GM19193 (cell line): ENCODE data around the gene RABGGTA.

Experiments used
- POLR2A ChIP-seq: IDR thresholded peaks from 4 replicates; pipeline ENCODE4 v1.6.1; 2011; ENCODE audit not compliant: insufficient read depth, insufficient read length; ENCODE audit errors: extremely low read depth

Gene RABGGTA

GRCh38 chr14:24233538-24233866 lies 37.9 kb downstream of the RABGGTA start:
- TF ChIP-seq POLR2A: no peak

- peak; percentile 60 for TF ChIP-seq POLR2A
These were observed 38.5 kb downstream of the RABGGTA start, which contains the start of gene GMPR2 for GRCh38 chr14:24232645-24233537. GMPR2 (plus strand) TSS chr14:24232929; CDS start chr14:24233254, 325 bp downstream.

- TF ChIP-seq POLR2A: peak; percentile 53
These were observed 39.2 kb downstream of the RABGGTA start, which contains the start of gene NEDD8 for GRCh38 chr14:24232121-24232644. NEDD8 (minus strand) TSS chr14:24232367; CDS start chr14:24232267, 100 bp downstream.

DNA sequence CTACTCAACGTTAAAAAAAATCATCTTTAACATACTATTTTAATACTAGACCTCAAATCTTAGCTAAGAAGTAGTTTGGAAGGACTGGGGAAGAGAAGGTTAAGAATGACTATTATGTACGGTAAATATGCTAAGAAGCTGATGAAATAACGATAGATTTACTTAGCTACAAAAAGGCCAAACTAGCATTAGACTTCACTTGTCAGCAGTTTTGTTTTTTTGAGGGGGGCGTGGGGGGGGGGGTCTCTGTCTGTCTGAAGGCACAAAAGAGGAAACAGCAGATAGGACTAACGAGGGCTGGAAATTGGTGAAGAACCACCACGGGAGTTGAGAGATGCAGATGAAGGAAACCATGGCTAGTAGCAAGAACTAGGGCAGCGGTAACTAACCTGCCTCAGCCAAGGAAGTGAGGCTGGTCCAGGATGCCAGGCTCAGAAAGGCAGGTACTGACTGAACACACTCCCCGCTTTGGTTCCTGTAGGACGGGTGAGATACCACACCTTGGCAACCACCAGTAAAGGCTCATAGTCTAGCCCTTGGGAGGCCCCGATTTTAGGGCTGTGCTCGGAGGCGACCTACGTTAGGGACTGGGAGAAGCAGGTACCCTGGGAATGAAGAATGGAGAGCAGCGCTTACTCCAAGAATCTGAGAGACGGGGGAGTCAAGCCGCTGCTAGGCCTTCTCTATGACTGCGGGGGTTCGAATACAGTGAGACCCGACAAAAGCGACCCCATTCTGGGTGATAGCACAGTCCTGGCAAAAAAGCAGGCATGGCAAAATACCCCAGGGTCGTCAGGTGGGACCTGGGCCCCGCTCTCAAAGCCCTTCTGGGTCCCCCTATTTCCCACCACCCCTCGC lies 39.9 kb downstream of the RABGGTA start:
- TF ChIP-seq POLR2A: no peak

DNA sequence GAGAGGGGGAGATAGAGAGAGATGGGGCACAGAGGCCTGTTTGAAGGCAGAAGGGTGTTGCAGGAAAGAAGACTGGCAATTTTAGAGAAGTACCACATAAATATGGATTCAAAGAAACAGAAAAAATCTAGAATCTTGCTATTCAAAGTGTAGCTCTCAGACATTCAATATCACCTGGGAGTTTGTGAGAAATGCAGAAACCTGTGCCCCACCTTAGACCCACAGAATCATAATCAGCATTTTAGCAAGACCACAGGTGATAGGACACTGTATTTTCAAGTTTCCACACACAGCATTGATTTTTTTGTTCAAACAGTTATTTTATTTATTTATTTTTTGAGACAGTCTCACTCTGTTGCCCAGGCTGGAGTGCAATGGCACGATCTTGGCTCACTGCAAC lies 42.5 kb downstream of the RABGGTA start:
- no peak for TF ChIP-seq POLR2A

- TF ChIP-seq POLR2A: no peak
These were observed 44.9 kb downstream of the RABGGTA start for GRCh38 chr14:24226473-24226872.

GRCh38 chr14:24224618-24225071 lies 46.8 kb downstream of the RABGGTA start:
- TF ChIP-seq POLR2A: no peak

GRCh38 chr14:24219521-24219920 lies 51.9 kb downstream of the RABGGTA start:
- no peak for TF ChIP-seq POLR2A

DNA sequence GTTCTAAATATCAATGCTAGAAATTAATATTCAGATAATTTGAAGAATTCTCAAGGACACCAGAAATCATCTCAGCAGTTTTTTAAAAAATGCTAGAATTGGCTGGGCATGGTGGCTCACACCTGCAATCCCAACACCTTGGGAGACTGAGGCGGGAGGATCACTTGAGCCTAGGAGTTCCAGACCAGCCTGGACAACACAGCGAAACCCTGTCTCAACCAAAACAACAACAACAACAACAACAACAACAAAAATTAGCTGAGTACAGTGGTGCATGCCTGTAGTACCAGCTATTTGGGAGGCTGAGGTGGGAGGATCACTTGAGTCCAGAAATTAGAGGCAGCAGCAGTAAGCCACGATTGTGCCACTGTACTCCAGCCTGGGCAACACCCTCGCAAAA lies 52.3 kb downstream of the RABGGTA start:
- no peak for TF ChIP-seq POLR2A

DNA sequence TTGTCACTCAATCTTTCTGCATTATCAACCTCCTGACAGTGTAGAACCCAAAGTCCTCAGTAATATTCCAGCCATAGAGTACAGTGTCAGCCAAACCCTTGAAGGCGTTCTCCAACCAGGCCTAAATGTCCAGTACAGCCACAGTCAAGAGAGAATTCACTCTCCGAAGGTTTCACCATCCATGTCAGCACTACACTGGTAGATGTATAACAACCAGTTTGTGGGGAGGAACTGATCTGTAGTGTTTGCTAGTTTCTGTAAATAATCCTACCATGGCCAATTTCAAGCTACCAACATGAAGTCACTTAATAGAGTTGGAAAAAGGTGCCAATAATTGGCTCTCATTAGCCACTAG lies 55.1 kb downstream of the RABGGTA start:
- no peak for TF ChIP-seq POLR2A
